ENCODE measurements around the gene AGK. TPM values are rescaled to one million over a fixed set of nuclear protein-coding genes. Genes with fewer than 3 reads are reported as not detected.

The AGK gene
- total and polyA plus RNA-seq, 2 experiments from 2014 or later = 21.9 to 37.9 TPM

- Mint-ChIP-seq H3K4me1 (peaks cover 24% of the 10 kb centered on the region), H3K4me3 (no peak overlapping the region), H3K27me3 (ENCODE audit: insufficient read depth, low read depth, poor library complexity) (peaks cover 4% of the 10 kb centered on the region), H3K27ac (no peak overlapping the region), H3K36me3 (ENCODE audit: low read depth) (peaks cover 7% of the 10 kb centered on the region), H3K9me3 (no peaks in the 10 kb centered on the region)
- H3K27me3 ChIP-seq (ENCODE audit: insufficient read depth) = no peaks in the 10 kb centered on the region
- H3K79me2 ChIP-seq (replicated peaks; ENCODE audit: insufficient read depth) = no peaks in the 10 kb centered on the region
- ATAC-seq = no peak
- no peak for DNase-seq (ENCODE audit: low spot score)
- H2AFZ ChIP-seq = no peak overlapping the region
- no peak for TF ChIP-seq ZNF331 (CRISPR knock-in tag; IDR thresholded peaks at IDR 0.05; ENCODE audit: low read depth)
- no peaks in the 10 kb centered on the region for H3K36me3 ChIP-seq (ENCODE audit: insufficient read depth)
- H3K27ac ChIP-seq (ENCODE audit: low read depth) = no peak overlapping the region
- H3K4me2 ChIP-seq = no peak overlapping the region
- H4K20me1 ChIP-seq (replicated peaks; ENCODE audit: insufficient read depth) = no peaks in the 10 kb centered on the region
- no peak overlapping the region for H3K4me3 ChIP-seq
- peaks cover 12% of the 10 kb centered on the region; the same call in 1 of the 2 replicates for H3K4me1 ChIP-seq (ENCODE audit: insufficient read depth)
- peaks cover 9% of the 10 kb centered on the region; the same call in 1 of the 2 replicates for H3K9me2 ChIP-seq (ENCODE audit: insufficient read depth)
- no peaks in the 10 kb centered on the region for H3F3A ChIP-seq (replicated peaks; ENCODE audit: low read depth)
Measured at GRCh38 chr7:141636053-141636452, 84.8 kb downstream of the AGK start.

- DNase-seq (ENCODE audit: low spot score) = peak; percentile 31
- peaks cover 12% of the 10 kb centered on the region; the same call in 1 of the 2 replicates for H3K4me1 ChIP-seq (ENCODE audit: insufficient read depth)
- no peaks in the 10 kb centered on the region for H3K79me2 ChIP-seq (replicated peaks; ENCODE audit: insufficient read depth)
- H3K27me3 Mint-ChIP-seq (ENCODE audit: insufficient read depth, low read depth, poor library complexity) = peaks cover 4% of the 10 kb centered on the region
- H3K9me3 Mint-ChIP-seq = no peaks in the 10 kb centered on the region
- H3K27ac ChIP-seq (ENCODE audit: low read depth) = no peak overlapping the region
- H3K4me1 Mint-ChIP-seq = peaks cover 22% of the 10 kb centered on the region
- H3K4me3 Mint-ChIP-seq = no peak overlapping the region
- H3K9me2 ChIP-seq (ENCODE audit: insufficient read depth) = peaks cover 9% of the 10 kb centered on the region; the same call in 1 of the 2 replicates
- no peaks in the 10 kb centered on the region for H3F3A ChIP-seq (replicated peaks; ENCODE audit: low read depth)
- H2AFZ ChIP-seq = no peak overlapping the region
- H3K36me3 Mint-ChIP-seq (ENCODE audit: low read depth) = peaks cover 6% of the 10 kb centered on the region; the same call in 2 of the 3 replicates
- peak overlapping the region; percentile 47 for H3K27ac Mint-ChIP-seq
- no peak overlapping the region for H3K4me2 ChIP-seq
- H4K20me1 ChIP-seq (replicated peaks; ENCODE audit: insufficient read depth) = no peaks in the 10 kb centered on the region; the same call in 1 of the 2 replicates
- no peaks in the 10 kb centered on the region for H3K27me3 ChIP-seq (ENCODE audit: insufficient read depth)
- no peak overlapping the region for H3K4me3 ChIP-seq
- peak; percentile 79 for ATAC-seq
- peaks cover 5% of the 10 kb centered on the region; the same call in 1 of the 2 replicates for H3K36me3 ChIP-seq (ENCODE audit: insufficient read depth)
- TF ChIP-seq ETS1 (IDR thresholded peaks at IDR 0.05) (no peak), POLR2AphosphoS5 (IDR thresholded peaks at IDR 0.05; ENCODE audit: low read depth) (no peak), REST (IDR thresholded peaks at IDR 0.05; ENCODE audit: unreplicated experiment) (no peak), CTCF (conservative IDR thresholded peaks at IDR 0.05; ENCODE audit: low read depth in 2 of 2) (no peak), STAT1 (IDR thresholded peaks at IDR 0.05; ENCODE audit: unreplicated experiment) (no peak), EZH2 (IDR thresholded peaks at IDR 0.05; ENCODE audit: low read depth, unreplicated experiment) (no peak), ZNF462 (CRISPR knock-in tag; IDR thresholded peaks at IDR 0.05) (no peak)
Measured at GRCh38 chr7:141640239-141640840, 89.1 kb downstream of the AGK start.
